ENCODE results near the gene TGM1. TPM values are rescaled to one million over a fixed set of nuclear protein-coding genes. Genes with fewer than 3 reads are reported as not detected.

TGM1 gene
- total RNA-seq, 1 donor from 2014 or later = 0.40 TPM

- DNase-seq (ENCODE audit: low read depth, low spot score) = no peak
Observed at GRCh38 chr14:24292118-24292807, 29.3 kb upstream of the TGM1 start.

- DNase-seq (ENCODE audit: low read depth, low spot score) = no peak
Observed at GRCh38 chr14:24291446-24292117, 28.6 kb upstream of the TGM1 start.

- no peak for DNase-seq (ENCODE audit: low read depth, low spot score)
Observed at GRCh38 chr14:24290746-24291145, 27.8 kb upstream of the TGM1 start.

- DNase-seq (ENCODE audit: low read depth, low spot score) = no peak
Observed at GRCh38 chr14:24289649-24290280, 26.8 kb upstream of the TGM1 start.

- no peak for DNase-seq (ENCODE audit: low read depth, low spot score)
Observed at GRCh38 chr14:24286996-24287395, 24.0 kb upstream of the TGM1 start.

GRCh38 chr14:24285351-24285750, 22.4 kb upstream of the TGM1 start:
- DNase-seq (ENCODE audit: low read depth, low spot score) = no peak

- DNase-seq (ENCODE audit: low read depth, low spot score) = no peak
Observed at GRCh38 chr14:24284501-24285035, 21.6 kb upstream of the TGM1 start.

- DNase-seq (ENCODE audit: low read depth, low spot score) = no peak
Observed at GRCh38 chr14:24283796-24284460, 21.0 kb upstream of the TGM1 start.

GRCh38 chr14:24282736-24283135, 19.8 kb upstream of the TGM1 start:
- DNase-seq (ENCODE audit: low read depth, low spot score) = no peak

- DNase-seq (ENCODE audit: low read depth, low spot score) = no peak
Observed at GRCh38 chr14:24281636-24282035, 18.7 kb upstream of the TGM1 start.

- DNase-seq (ENCODE audit: low read depth, low spot score) = no peak
Observed at GRCh38 chr14:24280797-24281460, 18.0 kb upstream of the TGM1 start.

GRCh38 chr14:24279301-24280186, 16.6 kb upstream of the TGM1 start:
- DNase-seq (ENCODE audit: low read depth, low spot score) = no peak

GRCh38 chr14:24278424-24278823, 15.4 kb upstream of the TGM1 start:
- DNase-seq (ENCODE audit: low read depth, low spot score) = no peak

- no peak for DNase-seq (ENCODE audit: low read depth, low spot score)
Observed at GRCh38 chr14:24277606-24278321, 14.8 kb upstream of the TGM1 start.

GRCh38 chr14:24277071-24277470, 14.1 kb upstream of the TGM1 start:
- DNase-seq (ENCODE audit: low read depth, low spot score) = no peak

- no peak for DNase-seq (ENCODE audit: low read depth, low spot score)
Observed at GRCh38 chr14:24274101-24274543, 11.1 kb upstream of the TGM1 start.

- no peak for DNase-seq (ENCODE audit: low read depth, low spot score)
Observed at GRCh38 chr14:24273422-24273998, 10.5 kb upstream of the TGM1 start.

GRCh38 chr14:24272467-24272866, 9.5 kb upstream of the TGM1 start:
- no peak for DNase-seq (ENCODE audit: low read depth, low spot score)

- no peak for DNase-seq (ENCODE audit: low read depth, low spot score)
Observed at GRCh38 chr14:24271834-24272263, 8.9 kb upstream of the TGM1 start.
